GM18507 (cell line): ENCODE measurements around the gene ZBP1.

ENCODE experiments used
- DNase-seq: peaks from one replicate; pipeline ENCODE4 v3.0.0; 2011; ENCODE audit warnings: low read depth; ENCODE audit not compliant: insufficient read length; ENCODE audit errors: extremely low spot score
- FAIRE-seq: peaks from 2 replicates; lab custom pipeline; 2011; peaks lifted over from hg19 to GRCh38; lab: Jason Lieb, UNC

The ZBP1 gene

GRCh38 chr20:57621421-57622200, 1.4 kb upstream of the ZBP1 start:
- no peak for FAIRE-seq
- no peak for DNase-seq

GRCh38 chr20:57620999-57621398, 773 bp upstream of the ZBP1 start:
- FAIRE-seq: peak; percentile 56

GRCh38 chr20:57619051-57619831, 985 bp downstream of the ZBP1 start:
- FAIRE-seq (peak; percentile 98), DNase-seq (peak; percentile 61)

More at GRCh38 chr20:57620999-57621398, 773 bp upstream of the ZBP1 start:
- no peak for DNase-seq

GRCh38 chr20:57618764-57619050, 1.5 kb downstream of the ZBP1 start:
- no peak for FAIRE-seq
- no peak for DNase-seq

GRCh38 chr20:57618091-57618763, 2.0 kb downstream of the ZBP1 start:
- no peak for DNase-seq
- peak; percentile 71 for FAIRE-seq

- no peak for FAIRE-seq
- no peak for DNase-seq
Observed at GRCh38 chr20:57617079-57617795, 3.0 kb downstream of the ZBP1 start.

GRCh38 chr20:57616143-57616951, 3.9 kb downstream of the ZBP1 start:
- no peak for DNase-seq
- FAIRE-seq: no peak

GRCh38 chr20:57615445-57615811, 4.8 kb downstream of the ZBP1 start:
- FAIRE-seq (no peak), DNase-seq (no peak)

GRCh38 chr20:57614490-57615444, 5.5 kb downstream of the ZBP1 start:
- FAIRE-seq (no peak), DNase-seq (no peak)

- no peak for FAIRE-seq
- no peak for DNase-seq
Observed at GRCh38 chr20:57613481-57613921, 6.7 kb downstream of the ZBP1 start.

- FAIRE-seq: no peak
Observed at GRCh38 chr20:57612916-57613315, 7.3 kb downstream of the ZBP1 start.

GRCh38 chr20:57612436-57612835, 7.8 kb downstream of the ZBP1 start:
- FAIRE-seq (no peak), DNase-seq (no peak)

More at GRCh38 chr20:57612916-57613315, 7.3 kb downstream of the ZBP1 start:
- DNase-seq: no peak

GRCh38 chr20:57611586-57612311, 8.5 kb downstream of the ZBP1 start:
- FAIRE-seq: no peak

GRCh38 chr20:57610261-57610952, 9.8 kb downstream of the ZBP1 start:
- no peak for DNase-seq
- no peak for FAIRE-seq

More at GRCh38 chr20:57611586-57612311, 8.5 kb downstream of the ZBP1 start:
- no peak for DNase-seq

GRCh38 chr20:57609842-57610167, 10.4 kb downstream of the ZBP1 start:
- FAIRE-seq (no peak), DNase-seq (no peak)

- DNase-seq (no peak), FAIRE-seq (no peak)
Observed at GRCh38 chr20:57609086-57609841, 11.0 kb downstream of the ZBP1 start.
